Lower leg skin (tissue), 4 donors: Measurements from ENCODE around the gene RNF215. TPM values are rescaled to one million over a fixed set of nuclear protein-coding genes. Genes with fewer than 3 reads are reported as not detected.
A peak's percentile ranks its signal among the peaks of the same experiment; 100 is the strongest.

Source experiments
- DNase-seq, 2 donors: peaks; one replicate each; pipeline ENCODE4 v3.0.0-alpha.2; 2019; ENCODE audit warnings: low spot score in 2 of 2
- H3K4me3 ChIP-seq: fragments of 200-600 bp; sonication (generic); 2 replicates; pipeline ENCODE4 v1.5.1; 2017; ENCODE audit warnings: mild to moderate bottlenecking, low read depth; ENCODE audit not compliant: poor library complexity, severe bottlenecking
- CTCF ChIP-seq, 3 donors: fragments of 450-650 bp; IDR thresholded peaks; one replicate each; pipeline ENCODE4 v1.5.1; 2016; ENCODE audit warnings: antibody characterized with exemption in 3 of 3, mild to moderate bottlenecking in 3 of 3, moderate library complexity in 2 of 3
- POLR2A ChIP-seq, 2 donors: fragments of 450-650 bp; IDR thresholded peaks; one replicate each; pipeline ENCODE4 v1.6.1; 2016 to 2017; ENCODE audit warnings: antibody characterized with exemption in 2 of 2, mild to moderate bottlenecking in 1 of 2, moderate library complexity in 1 of 2
- WGBS, 2 donors: methylation state at CpG; one replicate each; pipeline ENCODE4 v1.1.5; 2018; 5-methylcytosine and 5-hydroxymethylcytosine counted together
- intact Hi-C: fragments of 100-400 bp; cut with DNase I; formaldehyde crosslinking; loops from one replicate; pipeline ENCODE4 v1.15.0; 2023; ENCODE audit warnings: low total_unique reads
- total RNA-seq, 4 donors: library from RNA; depleted of rRNA; stranded (reverse); fragments of >200 nt; gene quantifications; one replicate each; pipeline ENCODE4 v1.1.0, GENCODE V29; 2016

RNF215 gene
- total RNA-seq, 4 donors from 2014 or later, result 6.9 to 7.8 (median 7.3) TPM

- H3K4me3 ChIP-seq, result no peak overlapping the region
- DNase-seq, result no peak
- intact Hi-C loops, result no loop called here
These were observed 12.9 kb upstream of the RNF215 start for GRCh38 chr22:30400159-30400558.

GRCh38 chr22:30399718-30400117, 12.5 kb upstream of the RNF215 start:
- intact Hi-C loops, result no loop called here
- no peak for TF ChIP-seq CTCF (IDR thresholded peaks at IDR 0.05)
- TF ChIP-seq POLR2A (IDR thresholded peaks at IDR 0.05), result no peak
- no peak for DNase-seq
- H3K4me3 ChIP-seq, result no peak overlapping the region
- 78 to 85% methylated on average over 5 of the region's 5 CpGs for WGBS, 2 donors

More at GRCh38 chr22:30400159-30400558, 12.9 kb upstream of the RNF215 start:
- TF ChIP-seq CTCF (IDR thresholded peaks at IDR 0.05), result no peak
- TF ChIP-seq POLR2A (IDR thresholded peaks at IDR 0.05), result no peak
- WGBS, 2 donors, result 40 to 74% methylated on average over 1 of the region's 1 CpG

GRCh38 chr22:30398685-30399680, 11.8 kb upstream of the RNF215 start:
- intact Hi-C loops, result no loop called here
- no peak for DNase-seq
- no peak overlapping the region for H3K4me3 ChIP-seq
- WGBS, 2 donors, result 43 to 63% methylated on average over 25 of the region's 25 CpGs
- TF ChIP-seq POLR2A (IDR thresholded peaks at IDR 0.05), result no peak
- no peak for TF ChIP-seq CTCF (IDR thresholded peaks at IDR 0.05)

GRCh38 chr22:30397656-30398635, 10.7 kb upstream of the RNF215 start:
- no peak for DNase-seq
- WGBS, 2 donors, result 24 to 36% methylated on average over 11 of the region's 11 CpGs
- peak overlapping the region; percentile 51 for H3K4me3 ChIP-seq
- no peak for TF ChIP-seq POLR2A (IDR thresholded peaks at IDR 0.05)
- TF ChIP-seq CTCF (IDR thresholded peaks at IDR 0.05), result no peak
- intact Hi-C loops, result no loop called here

GRCh38 chr22:30396871-30397655, 9.9 kb upstream of the RNF215 start, which contains the start of gene SEC14L2:
SEC14L2 (plus strand) TSS chr22:30397018; CDS start chr22:30397117, 99 bp downstream.
- TF ChIP-seq POLR2A (IDR thresholded peaks at IDR 0.05) (no peak), CTCF (IDR thresholded peaks at IDR 0.05) (no peak)
- 1% methylated on average over 31 to 35 of the region's 56 CpGs for WGBS, 2 donors
- peak; percentile 70 to 95 for DNase-seq
- intact Hi-C loops, result no loop called here
- peak within 1 kb of the TSS; percentile 51 for H3K4me3 ChIP-seq
